Right atrium auricular region (tissue), 2 donors: Measurements from ENCODE around the gene MYO3B. TPM values are rescaled to one million over a fixed set of nuclear protein-coding genes. Genes with fewer than 3 reads are reported as not detected.

ENCODE experiments used
- DNase-seq: peaks from one replicate; pipeline ENCODE4 v3.0.0-alpha.2; 2019; ENCODE audit warnings: low spot score
- H3K27ac ChIP-seq, 2 donors: fragments of 200-600 bp; sonication (generic); 1 replicate in 1 of 2; 2 replicates in 1 of 2; pipeline ENCODE4 v1.5.1; 2016 to 2019
- H3K27me3 ChIP-seq, 2 donors: fragments of 200-600 bp; sonication (generic); one replicate each; pipeline versions ENCODE4 v1.5.1 to v1.6.0; 2017 to 2019
- H3K36me3 ChIP-seq: fragments of 200-600 bp; sonication (generic); one replicate; pipeline ENCODE4 v1.5.1; 2016
- H3K4me1 ChIP-seq, 2 donors: fragments of 200-600 bp; sonication (generic); one replicate each; pipeline versions ENCODE4 v1.5.1 to v1.6.0; 2017 to 2019
- H3K4me3 ChIP-seq, 2 donors: fragments of 200-600 bp; sonication (generic); 1 replicate in 1 of 2; 2 replicates in 1 of 2; pipeline ENCODE4 v1.5.1; 2017 to 2019; ENCODE audit warnings: mild to moderate bottlenecking in 1 of 2, moderate library complexity in 1 of 2
- H3K9me3 ChIP-seq, 2 donors: fragments of 200-600 bp; sonication (generic); one replicate each; pipeline ENCODE4 v1.5.1; 2019
- CTCF ChIP-seq, 2 donors: fragments of 200-600 bp; sonication (generic); IDR thresholded peaks; one replicate each; pipeline ENCODE4 v1.5.1; 2019; ENCODE audit warnings: antibody characterized with exemption in 2 of 2
- total RNA-seq, 2 donors: library from RNA; depleted of rRNA; stranded (reverse); fragments of >200 nt; gene quantifications; one replicate each; pipeline ENCODE4 v1.1.0, GENCODE V29; 2016

Gene MYO3B
- total RNA-seq, 2 donors from 2014 or later: not detected

GRCh38 chr2:170332676-170333402 is 154.9 kb downstream of the MYO3B start:
- TF ChIP-seq CTCF (IDR thresholded peaks at IDR 0.05): no peak
- H3K9me3 ChIP-seq: no peaks in the 10 kb centered on the region
- H3K27ac ChIP-seq: no peak overlapping the region
- no peaks in the 10 kb centered on the region for H3K36me3 ChIP-seq
- H3K4me1 ChIP-seq: no peaks in the 10 kb centered on the region
- no peak for DNase-seq
- no peaks in the 10 kb centered on the region for H3K27me3 ChIP-seq
- H3K4me3 ChIP-seq: no peak overlapping the region

DNA sequence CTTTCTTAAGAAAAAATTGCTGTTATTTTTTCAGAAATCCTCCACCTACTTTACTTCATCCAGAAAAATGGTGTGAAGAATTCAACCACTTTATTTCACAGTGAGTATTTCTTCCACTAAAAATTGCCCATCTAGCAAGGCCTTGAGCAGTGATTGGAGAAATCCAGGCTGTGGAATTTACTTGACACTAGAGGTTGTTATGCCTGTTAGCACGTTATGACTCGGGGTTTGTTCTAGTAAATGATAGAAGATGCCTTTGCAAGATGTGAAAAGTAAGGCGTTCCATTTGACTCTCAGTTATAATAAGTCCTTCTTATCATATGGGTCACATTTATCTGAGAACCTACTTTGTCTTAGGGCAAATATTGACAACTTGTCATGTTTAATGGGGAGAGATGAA is 157.4 kb downstream of the MYO3B start:
- H3K27ac ChIP-seq: no peak overlapping the region
- H3K27me3 ChIP-seq: no peaks in the 10 kb centered on the region
- H3K4me3 ChIP-seq: no peak overlapping the region
- no peaks in the 10 kb centered on the region for H3K36me3 ChIP-seq
- TF ChIP-seq CTCF (IDR thresholded peaks at IDR 0.05): no peak
- no peaks in the 10 kb centered on the region for H3K4me1 ChIP-seq
- no peaks in the 10 kb centered on the region for H3K9me3 ChIP-seq
- DNase-seq: no peak

- no peaks in the 10 kb centered on the region for H3K36me3 ChIP-seq
- no peaks in the 10 kb centered on the region for H3K4me1 ChIP-seq
- TF ChIP-seq CTCF (IDR thresholded peaks at IDR 0.05): no peak
- no peaks in the 10 kb centered on the region for H3K9me3 ChIP-seq
- no peak overlapping the region for H3K4me3 ChIP-seq
- H3K27me3 ChIP-seq: no peaks in the 10 kb centered on the region
- no peak overlapping the region for H3K27ac ChIP-seq
- DNase-seq: no peak
Observed at GRCh38 chr2:170336408-170336807, 158.5 kb downstream of the MYO3B start.

- TF ChIP-seq CTCF (IDR thresholded peaks at IDR 0.05): no peak
- no peaks in the 10 kb centered on the region for H3K4me1 ChIP-seq
- H3K4me3 ChIP-seq: no peak overlapping the region
- DNase-seq: no peak
- no peaks in the 10 kb centered on the region for H3K27me3 ChIP-seq
- H3K27ac ChIP-seq: no peak overlapping the region
- no peaks in the 10 kb centered on the region for H3K36me3 ChIP-seq
- no peaks in the 10 kb centered on the region for H3K9me3 ChIP-seq
Observed at GRCh38 chr2:170336916-170337315, 159.0 kb downstream of the MYO3B start.

GRCh38 chr2:170339322-170339721 is 161.4 kb downstream of the MYO3B start:
- no peak for TF ChIP-seq CTCF (IDR thresholded peaks at IDR 0.05)
- Histone ChIP-seq H3K4me3 (no peak overlapping the region), H3K36me3 (no peaks in the 10 kb centered on the region)

More at GRCh38 chr2:170339322-170339721, 161.4 kb downstream of the MYO3B start:
- Histone ChIP-seq H3K27me3 (no peaks in the 10 kb centered on the region), H3K27ac (no peak overlapping the region), H3K4me1 (no peaks in the 10 kb centered on the region), H3K9me3 (no peaks in the 10 kb centered on the region)
- no peak for DNase-seq
